ENCODE results near the gene GPR153.

GPR153 gene

DNA sequence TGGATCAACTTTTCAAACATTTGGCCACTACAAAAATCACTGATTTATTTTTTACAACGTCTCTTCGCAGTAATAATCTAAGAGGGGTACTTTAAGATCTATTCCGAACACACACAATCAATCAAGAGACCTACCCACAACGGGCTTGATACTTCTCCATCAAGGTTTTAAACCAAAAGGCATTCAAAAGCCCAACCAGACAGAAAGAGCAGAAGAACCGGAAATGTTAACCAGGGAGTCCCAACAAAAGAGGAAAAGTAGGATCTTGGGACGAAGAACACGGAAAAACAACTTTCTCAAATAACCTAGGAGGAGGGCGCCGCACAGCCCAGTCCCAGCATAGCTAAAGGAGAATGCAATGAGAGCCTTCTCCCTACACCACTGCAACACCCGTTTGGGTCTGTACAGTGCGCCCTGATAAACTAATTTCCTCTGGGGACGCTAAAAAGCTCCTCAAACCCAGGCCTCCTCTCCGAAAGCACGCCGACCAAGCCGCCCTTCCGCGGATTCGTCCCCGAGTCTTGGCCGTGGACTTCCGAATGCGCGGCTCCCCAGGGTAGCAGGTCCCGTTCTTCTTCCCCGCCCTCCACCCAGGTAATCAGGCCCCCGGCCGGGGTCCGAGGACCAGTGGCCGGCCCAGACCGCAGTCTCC, 62.1 kb downstream of the GPR153 start:
- H3K9me3 ChIP-seq (ENCODE audit: control insufficient read depth, low read length): no peaks in the 10 kb centered on the region
- peak overlapping the region; percentile 96 for H3K4me3 ChIP-seq (ENCODE audit: extremely low read depth, insufficient read depth, low read length, poor library complexity, severe bottlenecking)
- H3K27ac ChIP-seq (ENCODE audit: low read depth, low read length, severe bottlenecking): peak overlapping the region; percentile 71
- H3K36me3 ChIP-seq (ENCODE audit: control insufficient read depth, insufficient read depth, low read length): peaks cover 41% of the 10 kb centered on the region
- 0% methylated on average over 27 to 28 of the region's 31 CpGs for WGBS, 2 experiments (ENCODE audit: insufficient coverage in 2 of 2)
- peaks cover 14% of the 10 kb centered on the region for H3K4me1 ChIP-seq (ENCODE audit: control insufficient read depth, insufficient read depth, low read length, poor library complexity, severe bottlenecking)

DNA sequence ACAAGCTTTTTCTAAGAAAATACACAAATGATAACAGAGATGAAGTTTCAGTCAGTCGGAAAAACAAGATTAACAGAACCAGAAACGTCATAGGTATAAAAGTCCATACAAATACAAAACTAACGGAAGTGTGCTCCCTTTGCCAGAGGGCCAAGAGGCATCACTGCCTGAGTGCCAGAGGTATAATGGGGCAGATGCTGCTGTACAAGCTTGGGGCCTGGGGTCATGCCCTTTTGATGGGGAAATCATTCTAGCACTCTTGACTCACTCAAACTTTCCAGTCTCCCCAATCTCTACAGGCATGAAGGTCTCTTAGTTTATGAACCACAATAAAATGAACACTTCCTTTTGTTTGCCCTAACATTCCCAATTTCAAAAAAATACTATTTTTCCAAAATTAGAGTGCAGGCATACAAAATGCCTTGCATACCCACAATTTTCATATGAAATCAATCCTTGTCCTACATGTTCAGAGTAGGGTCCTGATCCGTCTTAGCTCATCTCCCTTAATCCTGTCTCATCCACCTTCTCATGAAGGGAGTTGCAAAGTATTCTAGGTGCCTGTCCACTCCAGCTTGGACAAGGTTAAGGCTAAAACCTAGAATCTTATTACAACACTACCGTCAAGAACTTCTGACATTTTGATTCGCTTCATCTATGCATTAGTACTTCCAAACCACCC, 63.0 kb downstream of the GPR153 start:
- Histone ChIP-seq H3K4me3 (ENCODE audit: extremely low read depth, insufficient read depth, low read length, poor library complexity, severe bottlenecking) (peak overlapping the region; percentile 96), H3K36me3 (ENCODE audit: control insufficient read depth, insufficient read depth, low read length) (peaks cover 50% of the 10 kb centered on the region), H3K9me3 (ENCODE audit: control insufficient read depth, low read length) (no peaks in the 10 kb centered on the region), H3K4me1 (ENCODE audit: control insufficient read depth, insufficient read depth, low read length, poor library complexity, severe bottlenecking) (peaks cover 14% of the 10 kb centered on the region), H3K27ac (ENCODE audit: low read depth, low read length, severe bottlenecking) (no peak overlapping the region)
- 66% methylated on average over 3 of the region's 6 CpGs for WGBS, 2 experiments (ENCODE audit: insufficient coverage in 2 of 2)

Data from mesodermal cell (in vitro differentiated cells).